Spinal cord (tissue), 4 donors: ENCODE results near the gene ZNF420. TPM values are rescaled to one million over a fixed set of nuclear protein-coding genes. Genes with fewer than 3 reads are reported as not detected.

ENCODE experiments used
- polyA plus RNA-seq, 2 donors: library from polyadenylated mRNA; unstranded; fragments of 120-200 nt; gene quantifications; one replicate each; pipeline ENCODE4 v1.2.1, GENCODE V29; 2013; ENCODE audit not compliant: insufficient read length in 2 of 2
- total RNA-seq, 2 donors: library from RNA; depleted of rRNA in 1 of 2; stranded (reverse); fragments of 120-200 nt in 1 of 2; fragments of >200 nt in 1 of 2; gene quantifications; one replicate each; pipeline versions ENCODE4 v1.2.3 to v1.2.4, GENCODE V29; 2013 to 2014

The ZNF420 gene
- total and polyA plus RNA-seq, 4 donors, result 15.1 to 37.3 (median 28.8) TPM

Other genes starting within 250 kb of the ZNF420 start
- gene ZNF790, start 240.0 kb upstream of the ZNF420 start, total RNA-seq, result 10 to 100 TPM; 15.9 to 17.1 TPM
- gene ZNF790, start 240.0 kb upstream of the ZNF420 start, polyA plus RNA-seq, result 10 to 100 TPM in 1 of 2 donors, 1 to 10 TPM in 1; 9.8 to 11.8 TPM
- gene ZNF345, start 227.6 kb upstream of the ZNF420 start, total RNA-seq, result 10 to 100 TPM; 12.1 to 14.2 TPM
- 10 to 100 TPM; 10.4 to 11.8 TPM for gene ZNF345, start 227.6 kb upstream of the ZNF420 start, polyA plus RNA-seq
- gene ZNF829, start 162.1 kb upstream of the ZNF420 start, total RNA-seq, result 1 to 10 TPM; 7.5 to 8.6 TPM
- 1 to 10 TPM; 6.1 to 6.5 TPM for gene ZNF829, start 162.1 kb upstream of the ZNF420 start, polyA plus RNA-seq
- 10 to 100 TPM; 27.1 to 40.5 TPM for gene ZNF568, start 162.1 kb upstream of the ZNF420 start, total RNA-seq
- 10 to 100 TPM; 26.6 to 29.4 TPM for gene ZNF568, start 162.1 kb upstream of the ZNF420 start, polyA plus RNA-seq
- 10 to 100 TPM; 13.2 to 22.0 TPM for gene ZNF585A, start 94.3 kb downstream of the ZNF420 start, total RNA-seq
- 10 to 100 TPM; 12.3 to 13.7 TPM for gene ZNF585A, start 94.3 kb downstream of the ZNF420 start, polyA plus RNA-seq
- gene ZNF585B, start 132.1 kb downstream of the ZNF420 start, total RNA-seq, result 10 to 100 TPM; 28.5 to 28.8 TPM
- gene ZNF585B, start 132.1 kb downstream of the ZNF420 start, polyA plus RNA-seq, result 10 to 100 TPM; 15.9 to 16.2 TPM
- gene ZNF383, start 139.8 kb downstream of the ZNF420 start, total RNA-seq, result 10 to 100 TPM; 15.0 to 16.8 TPM
- gene ZNF383, start 139.8 kb downstream of the ZNF420 start, polyA plus RNA-seq, result 10 to 100 TPM; 10.8 to 12.1 TPM